ENCODE measurements around the gene CYP2F1. TPM values are rescaled to one million over a fixed set of nuclear protein-coding genes. Genes with fewer than 3 reads are reported as not detected.
"Not testable (repeated sequence)": the region's sequence is repeated elsewhere in the genome, so short reads cannot be mapped to it uniquely, and the experiment has no call there.

The CYP2F1 gene
- total RNA-seq, 1 donor from 2014 or later: not detected

GRCh38 chr19:41098762-41099161 lies 15.5 kb upstream of the CYP2F1 start:
- Mint-ChIP-seq H3K9me3 (ENCODE audit: unreplicated experiment) (peaks cover 7% of the 10 kb centered on the region), H3K4me1 (ENCODE audit: unreplicated experiment) (no peaks in the 10 kb centered on the region), H3K27me3 (ENCODE audit: unreplicated experiment) (peaks cover 18% of the 10 kb centered on the region), H3K4me3 (ENCODE audit: unreplicated experiment) (no peak overlapping the region), H3K27ac (ENCODE audit: unreplicated experiment) (no peak overlapping the region), H3K36me3 (ENCODE audit: low read depth, unreplicated experiment) (peaks cover 5% of the 10 kb centered on the region)
- TF ChIP-seq, protein P1, sequence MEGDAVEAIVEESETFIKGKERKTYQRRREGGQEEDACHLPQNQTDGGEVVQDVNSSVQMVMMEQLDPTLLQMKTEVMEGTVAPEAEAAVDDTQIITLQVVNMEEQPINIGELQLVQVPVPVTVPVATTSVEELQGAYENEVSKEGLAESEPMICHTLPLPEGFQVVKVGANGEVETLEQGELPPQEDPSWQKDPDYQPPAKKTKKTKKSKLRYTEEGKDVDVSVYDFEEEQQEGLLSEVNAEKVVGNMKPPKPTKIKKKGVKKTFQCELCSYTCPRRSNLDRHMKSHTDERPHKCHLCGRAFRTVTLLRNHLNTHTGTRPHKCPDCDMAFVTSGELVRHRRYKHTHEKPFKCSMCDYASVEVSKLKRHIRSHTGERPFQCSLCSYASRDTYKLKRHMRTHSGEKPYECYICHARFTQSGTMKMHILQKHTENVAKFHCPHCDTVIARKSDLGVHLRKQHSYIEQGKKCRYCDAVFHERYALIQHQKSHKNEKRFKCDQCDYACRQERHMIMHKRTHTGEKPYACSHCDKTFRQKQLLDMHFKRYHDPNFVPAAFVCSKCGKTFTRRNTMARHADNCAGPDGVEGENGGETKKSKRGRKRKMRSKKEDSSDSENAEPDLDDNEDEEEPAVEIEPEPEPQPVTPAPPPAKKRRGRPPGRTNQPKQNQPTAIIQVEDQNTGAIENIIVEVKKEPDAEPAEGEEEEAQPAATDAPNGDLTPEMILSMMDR (IDR thresholded peaks at IDR 0.05; ENCODE audit: unreplicated experiment): no peak
- no peak for DNase-seq (ENCODE audit: low spot score)

DNA sequence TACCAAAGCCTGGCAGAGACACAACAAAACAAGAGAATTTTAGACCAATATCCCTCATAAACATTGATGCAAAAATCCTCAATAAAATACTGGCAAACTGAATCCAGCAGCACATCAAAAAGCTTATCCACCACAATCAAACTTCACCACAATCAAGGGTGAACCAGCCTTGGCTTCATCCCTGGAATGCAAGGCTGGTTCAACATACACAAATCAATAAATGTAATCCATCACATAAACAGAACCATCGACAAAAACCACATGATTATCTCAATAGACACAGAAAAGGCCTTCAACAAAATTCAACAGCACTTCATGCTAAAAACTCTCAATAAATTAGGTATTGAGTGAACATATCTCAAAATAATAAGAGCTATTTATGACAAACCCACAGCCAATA lies 12.0 kb upstream of the CYP2F1 start:
- not testable (repeated sequence) for H3K36me3 Mint-ChIP-seq (ENCODE audit: low read depth, unreplicated experiment); H3K27ac Mint-ChIP-seq (ENCODE audit: unreplicated experiment)

GRCh38 chr19:41106177-41106576 lies 8.1 kb upstream of the CYP2F1 start:
- Mint-ChIP-seq H3K9me3 (ENCODE audit: unreplicated experiment) (peaks cover 15% of the 10 kb centered on the region), H3K4me1 (ENCODE audit: unreplicated experiment) (no peaks in the 10 kb centered on the region), H3K27me3 (ENCODE audit: unreplicated experiment) (peaks cover 6% of the 10 kb centered on the region), H3K4me3 (ENCODE audit: unreplicated experiment) (no peak overlapping the region), H3K36me3 (ENCODE audit: low read depth, unreplicated experiment) (peaks cover 5% of the 10 kb centered on the region), H3K27ac (ENCODE audit: unreplicated experiment) (no peak overlapping the region)
- TF ChIP-seq, protein P1 (IDR thresholded peaks at IDR 0.05; ENCODE audit: unreplicated experiment): no peak
- DNase-seq (ENCODE audit: low spot score): no peak

More for the DNA sequence above, 12.0 kb upstream of the CYP2F1 start:
- not testable (repeated sequence) for DNase-seq (ENCODE audit: low spot score); H3K4me1 Mint-ChIP-seq (ENCODE audit: unreplicated experiment)
- Mint-ChIP-seq H3K4me3 (ENCODE audit: unreplicated experiment) (peak overlapping the region; percentile 79), H3K9me3 (ENCODE audit: unreplicated experiment) (peaks cover 15% of the 10 kb centered on the region), H3K27me3 (ENCODE audit: unreplicated experiment) (peaks cover 12% of the 10 kb centered on the region)

DNA sequence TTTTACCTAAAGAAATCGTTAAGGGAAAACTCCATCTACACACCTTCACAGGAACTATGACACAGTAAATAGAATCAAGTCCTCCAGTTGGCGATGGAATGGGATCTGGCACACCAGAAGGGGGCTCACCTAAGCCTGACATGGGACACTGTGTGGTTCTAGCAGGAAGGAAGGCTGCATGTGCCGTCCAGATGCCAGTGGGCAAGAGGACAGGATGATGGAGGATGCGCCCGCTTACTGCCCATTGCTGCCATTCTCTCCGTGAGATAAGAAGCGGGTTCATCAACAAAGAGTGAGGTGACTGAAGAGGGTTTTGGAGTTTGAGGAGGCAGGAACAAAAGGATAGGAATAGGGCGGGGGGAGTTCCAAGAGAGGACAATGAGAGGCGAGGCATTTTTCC lies 2.9 kb upstream of the CYP2F1 start:
- TF ChIP-seq, protein P1 (IDR thresholded peaks at IDR 0.05; ENCODE audit: unreplicated experiment): no peak
- Mint-ChIP-seq H3K36me3 (ENCODE audit: low read depth, unreplicated experiment) (peaks cover 14% of the 10 kb centered on the region), H3K27me3 (ENCODE audit: unreplicated experiment) (peaks cover 6% of the 10 kb centered on the region), H3K9me3 (ENCODE audit: unreplicated experiment) (peaks cover 14% of the 10 kb centered on the region), H3K27ac (ENCODE audit: unreplicated experiment) (no peak overlapping the region), H3K4me1 (ENCODE audit: unreplicated experiment) (no peaks in the 10 kb centered on the region), H3K4me3 (ENCODE audit: unreplicated experiment) (no peak overlapping the region)
- no peak for DNase-seq (ENCODE audit: low spot score)

DNA sequence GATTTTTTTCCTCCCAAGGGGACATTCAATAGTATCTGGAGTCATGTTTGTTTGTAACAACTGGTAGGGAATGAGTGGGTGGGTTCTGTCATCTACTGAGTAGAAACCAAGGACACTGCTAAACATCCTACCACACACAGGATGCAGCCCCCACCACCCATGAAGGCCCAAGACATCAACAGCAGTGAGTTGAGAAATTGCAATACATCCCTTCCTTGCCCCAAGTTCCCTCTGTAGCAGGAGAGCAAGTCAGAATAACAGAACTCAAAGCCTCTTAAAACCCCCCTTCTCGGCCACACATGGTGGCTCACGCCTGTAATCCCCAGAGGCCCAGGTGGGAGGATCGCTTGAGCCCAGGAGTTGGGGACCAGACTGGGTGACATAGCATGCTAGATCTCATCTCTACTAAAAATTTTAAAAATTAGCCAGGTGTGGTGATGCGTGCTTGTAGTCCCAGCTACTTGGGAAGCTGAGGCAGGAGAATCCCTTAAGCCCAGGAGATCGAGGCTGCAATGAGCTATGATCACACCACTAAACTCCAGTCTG lies 2.4 kb upstream of the CYP2F1 start:
- no peak overlapping the region for H3K27ac Mint-ChIP-seq (ENCODE audit: unreplicated experiment)
- peaks cover 14% of the 10 kb centered on the region for H3K9me3 Mint-ChIP-seq (ENCODE audit: unreplicated experiment)
- H3K4me1 Mint-ChIP-seq (ENCODE audit: unreplicated experiment): no peaks in the 10 kb centered on the region
- TF ChIP-seq, protein P1 (IDR thresholded peaks at IDR 0.05; ENCODE audit: unreplicated experiment): no peak
- H3K36me3 Mint-ChIP-seq (ENCODE audit: low read depth, unreplicated experiment): peaks cover 14% of the 10 kb centered on the region
- H3K4me3 Mint-ChIP-seq (ENCODE audit: unreplicated experiment): no peak overlapping the region
- no peak for DNase-seq (ENCODE audit: low spot score)
- peaks cover 6% of the 10 kb centered on the region for H3K27me3 Mint-ChIP-seq (ENCODE audit: unreplicated experiment)

Measured in endothelial cell (in vitro differentiated cells).